GM21528 (cell line): Measurements from ENCODE around the gene DDX54.

ENCODE experiments used
- ATAC-seq: cut with Tn5 transposase; IDR thresholded peaks from one replicate; pipeline ENCODE4 v1.9.1; 2021; ENCODE audit warnings: mild to moderate bottlenecking, moderate library complexity; ENCODE audit not compliant: unreplicated experiment, low FRiP score

The DDX54 gene

GRCh38 chr12:113165521-113166450, 19.5 kb downstream of the DDX54 start:
- ATAC-seq = no peak

GRCh38 chr12:113164014-113164413, 21.3 kb downstream of the DDX54 start:
- ATAC-seq = no peak

- ATAC-seq = no peak
Measured at GRCh38 chr12:113163030-113163360, 22.3 kb downstream of the DDX54 start.

- ATAC-seq = no peak
Measured at GRCh38 chr12:113162102-113163029, 22.9 kb downstream of the DDX54 start.

- no peak for ATAC-seq
Measured at GRCh38 chr12:113161415-113162016, 23.8 kb downstream of the DDX54 start.

GRCh38 chr12:113159937-113160336, 25.3 kb downstream of the DDX54 start:
- no peak for ATAC-seq

- ATAC-seq = no peak
Measured at GRCh38 chr12:113158439-113159203, 26.7 kb downstream of the DDX54 start.

GRCh38 chr12:113157218-113157859, 27.9 kb downstream of the DDX54 start:
- ATAC-seq = no peak

GRCh38 chr12:113155646-113156045, 29.6 kb downstream of the DDX54 start:
- ATAC-seq = no peak

- no peak for ATAC-seq
Measured at GRCh38 chr12:113155060-113155459, 30.2 kb downstream of the DDX54 start.

- ATAC-seq = no peak
Measured at GRCh38 chr12:113154351-113154973, 30.8 kb downstream of the DDX54 start.

GRCh38 chr12:113152835-113153814, 32.2 kb downstream of the DDX54 start:
- peak; percentile 67 for ATAC-seq

- ATAC-seq = no peak
Measured at GRCh38 chr12:113152196-113152834, 33.0 kb downstream of the DDX54 start.

GRCh38 chr12:113151655-113152054, 33.6 kb downstream of the DDX54 start:
- no peak for ATAC-seq

- ATAC-seq = no peak
Measured at GRCh38 chr12:113149361-113150150, 35.7 kb downstream of the DDX54 start, which contains the start of gene CFAP73. Gene CFAP73 (plus strand): TSS chr12:113149724. CDS start chr12:113149858, 134 bp downstream.

- ATAC-seq = no peak
Measured at GRCh38 chr12:113146999-113147398, 38.3 kb downstream of the DDX54 start.
